HG03196 (cell line): ENCODE measurements around the gene DHRS11.

ENCODE experiments used
- ATAC-seq: cut with Tn5 transposase; IDR thresholded peaks from one replicate; pipeline ENCODE4 v1.9.1; 2021; ENCODE audit not compliant: unreplicated experiment

DHRS11 gene

DNA sequence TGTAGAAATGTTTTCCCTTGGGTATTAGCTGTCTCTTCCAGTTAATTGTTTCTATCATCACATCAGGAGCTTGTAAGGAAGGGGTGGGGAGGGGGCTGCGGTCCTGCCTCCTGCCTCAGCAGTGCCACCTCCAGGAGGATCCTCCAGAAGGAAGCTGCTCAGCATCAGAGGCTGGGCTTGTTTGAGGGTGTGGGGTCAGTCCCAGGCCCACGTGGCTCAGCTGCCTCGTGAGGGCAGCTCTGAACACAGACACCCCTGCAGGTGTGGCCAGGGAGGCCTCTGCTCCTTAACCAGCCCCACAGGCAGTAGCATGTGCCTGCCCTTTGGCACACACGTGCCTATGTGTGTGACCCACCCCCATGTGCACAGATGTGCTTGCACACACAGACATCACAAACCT, 56.0 kb downstream of the DHRS11 start:
- ATAC-seq = no peak

DNA sequence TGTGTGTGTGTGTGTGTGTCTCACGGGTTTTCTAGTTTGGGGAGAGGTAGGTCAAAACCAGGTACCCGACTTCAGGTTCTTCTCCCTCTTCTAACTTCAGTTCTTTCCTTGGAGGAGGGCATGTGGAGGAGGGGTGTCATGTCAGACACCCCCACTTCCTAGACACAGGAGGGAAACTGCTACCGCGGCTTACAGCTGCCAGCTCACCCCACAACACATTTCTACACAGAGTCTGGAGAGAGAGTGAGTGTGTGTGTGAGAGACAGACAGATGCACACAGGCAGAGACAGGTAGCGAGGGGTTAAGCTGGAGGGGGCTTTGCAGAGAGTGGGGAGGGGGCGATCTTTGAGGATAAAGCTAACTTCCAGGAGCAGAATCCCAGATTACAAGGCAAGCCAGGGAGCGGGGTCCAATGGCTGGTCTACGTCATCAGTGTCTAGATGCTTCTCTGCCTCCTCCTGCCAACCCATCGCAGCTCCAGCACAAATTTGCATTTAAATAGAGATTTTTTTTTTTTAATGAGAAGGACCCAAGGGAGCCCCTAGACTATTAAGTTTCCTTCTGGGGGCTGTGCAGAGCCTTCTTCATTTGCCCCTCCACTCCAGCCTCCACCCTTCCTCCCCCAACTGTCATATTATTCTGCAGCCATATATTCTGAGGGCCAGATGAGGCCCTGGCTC, 58.6 kb downstream of the DHRS11 start:
- no peak for ATAC-seq
